ENCODE data around the gene PPL.
A peak's percentile ranks its signal among the peaks of the same experiment; 100 is the strongest.
"Not testable (repeated sequence)": the region's sequence is repeated elsewhere in the genome, so short reads cannot be mapped to it uniquely, and the experiment has no call there.

PPL gene

GRCh38 chr16:4957720-4958509 is 21.0 kb upstream of the PPL start, which contains the start of gene SEC14L5:
TSS of gene SEC14L5 (plus strand) at chr16:4958330. CDS start at chr16:4959324, 994 bp downstream.
- peak; percentile 100 for DNase-seq (ENCODE audit: low spot score)

DNA sequence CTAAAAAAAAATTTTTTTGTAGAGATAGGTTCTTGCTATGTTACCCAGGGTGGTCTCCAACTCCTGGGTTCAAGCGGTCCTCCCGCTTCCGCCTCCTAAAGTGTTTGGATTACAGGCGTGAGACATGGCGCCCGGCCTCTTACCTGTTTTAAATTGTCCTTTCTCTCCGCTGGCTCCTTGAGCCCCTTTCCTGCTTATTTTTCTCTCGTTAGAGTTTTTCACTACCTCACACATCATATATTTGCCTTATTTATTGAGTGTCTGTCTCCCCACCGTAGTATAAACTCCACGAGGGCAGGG is 20.4 kb upstream of the PPL start:
- no peak for DNase-seq (ENCODE audit: low spot score)

DNA sequence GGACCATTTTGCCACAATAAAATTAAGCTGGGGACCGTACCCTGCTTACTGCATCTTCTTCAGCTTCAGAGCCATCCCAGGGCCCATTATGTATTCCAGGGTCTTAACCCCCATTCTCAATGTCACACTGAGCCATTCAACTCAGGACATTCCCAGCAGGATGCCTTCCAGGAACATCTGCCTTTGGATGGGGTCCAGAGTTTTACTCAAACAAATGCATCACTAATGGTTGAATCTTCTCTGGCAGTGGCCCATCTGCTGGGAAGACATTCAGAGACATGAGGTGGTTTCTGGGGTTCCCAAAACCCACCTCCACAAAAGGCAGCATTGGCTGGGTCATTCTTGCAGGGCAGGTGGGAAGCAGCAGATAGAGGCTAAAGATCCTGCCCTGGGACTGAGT is 17.8 kb upstream of the PPL start:
- no peak for DNase-seq (ENCODE audit: low spot score)

DNA sequence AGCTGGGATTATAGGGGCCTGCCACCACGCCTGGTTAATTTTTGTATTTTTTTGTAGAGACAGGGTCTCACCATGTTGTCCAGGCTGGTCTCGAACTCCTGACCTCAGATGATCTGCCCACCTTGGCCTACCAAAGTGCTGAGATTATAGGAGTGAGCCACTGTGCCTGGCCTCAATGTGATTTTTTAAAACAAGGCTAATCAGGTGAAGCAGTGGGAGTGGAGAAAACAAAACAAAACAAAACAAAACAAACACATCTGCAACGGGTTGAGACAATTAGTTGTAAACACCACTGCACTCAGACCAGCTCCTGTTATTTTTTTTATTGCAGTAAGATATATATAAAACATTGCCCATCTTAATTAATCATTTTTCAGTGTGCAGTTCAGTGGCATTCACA is 14.6 kb upstream of the PPL start:
- not testable (repeated sequence) for DNase-seq (ENCODE audit: low spot score)

- no peak for DNase-seq (ENCODE audit: low spot score)
These were observed 13.0 kb upstream of the PPL start for GRCh38 chr16:4949986-4950385.

GRCh38 chr16:4948903-4949766 is 12.2 kb upstream of the PPL start:
- no peak for DNase-seq (ENCODE audit: low spot score)

DNA sequence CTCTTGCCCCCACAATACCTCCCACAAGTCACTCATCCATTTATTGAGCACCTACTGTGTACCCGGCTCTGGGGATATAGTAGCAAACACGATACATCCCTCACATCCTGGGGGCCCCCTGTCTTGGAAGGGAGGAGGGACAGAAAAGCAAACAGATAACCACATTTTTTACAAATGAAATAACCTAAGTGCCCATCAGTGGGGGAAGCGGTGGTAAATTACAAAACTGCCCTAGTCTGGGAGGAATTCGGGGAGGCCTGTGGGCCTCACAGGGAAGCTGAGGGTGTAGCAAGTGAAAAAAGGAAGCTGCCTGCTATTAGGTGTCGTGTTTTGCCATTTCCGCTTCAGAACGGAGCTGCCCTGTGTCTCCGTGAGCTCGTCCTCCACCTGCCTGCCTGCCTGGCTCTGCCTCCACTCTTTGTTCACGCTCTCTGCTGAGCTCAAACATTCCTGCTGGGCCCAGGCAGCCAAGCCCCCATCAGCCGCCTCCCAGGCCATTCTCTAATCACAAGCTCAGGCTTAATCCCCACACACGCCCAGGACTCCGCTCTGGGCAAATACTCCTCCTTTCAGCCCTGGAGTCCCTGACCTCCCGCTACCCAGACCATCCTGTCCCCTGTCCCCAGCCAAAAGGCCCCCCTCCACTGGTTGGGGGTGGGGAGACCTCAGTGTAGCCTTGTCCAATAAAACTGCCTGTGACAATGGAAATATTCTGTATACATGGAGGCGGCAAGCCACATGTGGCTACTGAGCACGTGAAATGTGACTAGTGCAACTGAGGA is 11.0 kb upstream of the PPL start:
- DNase-seq (ENCODE audit: low spot score), result no peak

- DNase-seq (ENCODE audit: low spot score), result no peak
These were observed 10.0 kb upstream of the PPL start for GRCh38 chr16:4946917-4947316.

DNA sequence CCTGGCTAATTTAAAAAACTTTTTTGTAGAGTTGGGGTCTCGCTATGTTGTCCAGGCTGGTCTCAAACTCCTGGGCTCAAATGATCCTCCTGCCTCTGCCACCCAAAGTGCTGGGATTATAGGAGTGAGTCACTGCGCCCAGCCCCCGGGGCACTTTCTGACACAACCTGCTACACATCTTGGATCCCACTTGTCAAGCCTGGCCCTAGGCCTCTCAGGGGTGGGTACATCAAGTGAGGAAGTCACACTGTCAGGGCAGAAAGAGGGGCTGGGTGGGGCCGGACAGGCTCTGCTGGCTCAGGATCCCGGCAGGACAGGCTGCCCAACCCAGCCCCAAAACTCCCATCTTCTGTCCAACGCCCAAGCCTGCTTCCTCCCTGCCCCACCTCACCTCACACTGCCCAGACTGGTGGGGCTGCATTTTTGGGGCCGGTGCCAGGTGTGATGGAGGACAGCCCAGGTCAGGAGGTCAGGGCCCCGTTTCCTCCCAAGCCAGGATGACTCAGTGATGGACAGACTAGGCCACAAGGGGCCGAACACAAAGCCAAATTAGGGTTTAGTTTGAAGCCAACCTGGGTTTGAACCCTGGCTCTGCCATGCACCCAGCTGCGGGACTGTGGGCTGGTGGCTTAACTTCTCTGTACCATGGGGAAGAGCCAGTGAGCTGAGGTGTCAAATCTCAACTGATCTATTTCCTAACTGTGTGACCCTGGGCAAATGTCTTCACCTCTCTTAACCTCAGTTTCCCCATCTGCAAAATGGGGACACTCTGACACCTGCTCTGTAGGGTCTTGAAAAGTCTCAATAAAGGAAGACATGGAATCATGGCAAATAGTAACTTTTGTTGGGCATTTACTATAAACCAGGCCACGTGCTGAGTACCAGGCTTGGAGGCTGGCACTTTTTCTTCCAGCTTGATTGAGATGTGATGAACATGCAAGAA is 8.9 kb upstream of the PPL start:
- no peak for DNase-seq (ENCODE audit: low spot score)

- peak; percentile 96 for DNase-seq (ENCODE audit: low spot score)
These were observed 7.7 kb upstream of the PPL start for GRCh38 chr16:4944333-4945281.

- no peak for DNase-seq (ENCODE audit: low spot score)
These were observed 5.5 kb upstream of the PPL start for GRCh38 chr16:4942481-4942880.

- no peak for DNase-seq (ENCODE audit: low spot score)
These were observed 3.8 kb upstream of the PPL start for GRCh38 chr16:4940719-4941118.

- peak; percentile 42 for DNase-seq (ENCODE audit: low spot score)
These were observed 1.7 kb upstream of the PPL start for GRCh38 chr16:4938683-4939030.

GRCh38 chr16:4937782-4938682 is 1.1 kb upstream of the PPL start:
- DNase-seq (ENCODE audit: low spot score), result no peak

DNA sequence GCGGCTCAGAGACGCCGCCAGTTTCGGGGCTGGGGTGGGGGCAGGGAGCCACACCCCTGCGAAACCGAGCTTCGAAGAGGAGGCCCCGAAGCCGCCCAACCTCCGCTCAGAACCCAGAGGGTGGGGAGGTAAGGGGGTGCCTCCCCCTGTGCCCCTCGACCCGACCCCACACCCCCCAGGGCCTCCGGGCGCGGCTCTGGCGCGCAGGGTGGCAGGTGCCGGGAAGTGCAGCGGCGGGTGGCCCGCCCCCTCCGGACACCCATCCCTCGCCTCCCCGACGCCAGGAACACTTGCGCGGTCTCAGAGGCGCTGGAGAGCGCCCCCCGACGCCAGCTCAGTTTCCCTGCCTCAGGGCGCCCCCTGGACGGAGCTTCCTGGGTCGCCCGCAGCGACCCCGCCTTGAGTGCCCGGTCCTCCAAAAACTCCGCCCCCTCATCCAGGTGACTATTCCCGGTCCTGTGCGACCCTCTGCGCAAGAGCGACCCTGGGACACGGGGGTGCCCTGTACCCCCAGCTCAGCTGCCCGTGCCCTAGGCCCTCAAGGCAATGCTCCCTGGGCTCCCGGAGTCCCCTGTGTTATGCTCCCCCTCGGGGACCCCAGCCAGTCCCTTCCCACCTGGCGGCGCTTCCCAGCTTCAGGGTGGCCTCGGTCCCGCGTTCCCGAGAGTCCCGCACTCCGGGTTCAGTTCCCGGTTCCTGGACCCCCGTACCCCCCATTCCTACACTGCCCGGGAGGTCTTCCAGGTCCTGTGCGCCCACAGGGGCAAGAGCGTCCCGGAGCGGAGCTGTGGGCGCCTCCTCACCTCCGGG is 562 bp downstream of the PPL start:
- no peak for DNase-seq (ENCODE audit: low spot score)

DNA sequence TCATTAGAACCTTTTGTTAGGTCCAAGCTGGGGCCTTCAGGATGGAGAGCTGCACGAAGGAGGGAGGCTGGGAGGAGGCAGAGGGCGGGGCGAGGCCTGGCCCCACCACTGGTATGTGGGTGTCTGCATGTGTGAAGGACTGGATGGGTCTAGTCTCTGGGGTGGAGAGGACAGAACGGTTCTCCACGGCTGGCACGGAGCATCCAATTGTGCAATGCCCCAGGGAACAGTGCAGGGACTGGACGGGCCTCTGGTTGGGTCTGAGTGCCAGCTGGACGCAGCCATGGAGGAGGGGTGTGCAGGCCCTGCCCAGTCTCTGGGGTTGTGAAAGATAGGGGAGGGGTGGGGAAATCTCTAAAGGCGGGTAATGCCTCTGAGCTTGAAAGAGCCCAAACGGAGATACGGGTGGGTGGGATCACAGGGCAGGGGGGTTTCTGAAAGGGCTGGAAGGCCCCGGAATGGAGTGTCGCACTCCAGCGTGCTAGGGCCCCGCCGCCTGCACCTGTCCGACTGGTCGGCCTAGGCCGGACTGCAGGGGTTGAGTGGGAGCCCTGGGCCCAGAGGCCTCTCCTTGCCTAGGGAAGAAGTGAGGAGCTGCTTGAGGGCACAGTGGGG is 1.6 kb downstream of the PPL start:
- DNase-seq (ENCODE audit: low spot score), result peak; percentile 92

GRCh38 chr16:4934591-4934990 is 2.4 kb downstream of the PPL start:
- no peak for DNase-seq (ENCODE audit: low spot score)

GRCh38 chr16:4933871-4934395 is 3.0 kb downstream of the PPL start:
- no peak for DNase-seq (ENCODE audit: low spot score)

Data from AG08395 (cell line).